Subcutaneous abdominal adipose tissue (tissue), 5 donors: ENCODE data around the gene KRTAP10-3.
"Not testable (repeated sequence)": the region's sequence is repeated elsewhere in the genome, so short reads cannot be mapped to it uniquely, and the experiment has no call there.

Experiments used
- H3K27ac ChIP-seq: one replicate; pipeline ENCODE4 v1.7.0; 2013; ENCODE audit warnings: low read depth, mild to moderate bottlenecking, inconsistent platforms, low read length, moderate library complexity
- H3K27me3 ChIP-seq, 5 donors: one replicate each; pipeline ENCODE4 v1.7.0; 2013; ENCODE audit warnings: low read length in 5 of 5, inconsistent platforms in 1 of 5; ENCODE audit not compliant: control insufficient read depth in 5 of 5, insufficient read depth in 4 of 5
- H3K36me3 ChIP-seq, 5 donors: one replicate each; pipeline ENCODE4 v1.7.0; 2013; ENCODE audit warnings: low read length in 5 of 5; ENCODE audit not compliant: control insufficient read depth in 5 of 5, insufficient read depth in 5 of 5
- H3K4me1 ChIP-seq, 5 donors: one replicate each; pipeline ENCODE4 v1.7.0; 2013; ENCODE audit warnings: low read length in 5 of 5, mild to moderate bottlenecking in 3 of 5, moderate library complexity in 1 of 5; ENCODE audit not compliant: control insufficient read depth in 5 of 5, insufficient read depth in 5 of 5
- H3K4me3 ChIP-seq, 5 donors: one replicate each; pipeline ENCODE4 v1.7.0; 2013; ENCODE audit warnings: low read length in 5 of 5, low read depth in 1 of 5
- H3K9ac ChIP-seq, 5 donors: one replicate each; pipeline ENCODE4 v1.7.0; 2013; ENCODE audit warnings: low read length in 5 of 5, mild to moderate bottlenecking in 4 of 5, moderate library complexity in 3 of 5
- H3K9me3 ChIP-seq, 5 donors: one replicate each; pipeline ENCODE4 v1.7.0; 2013; ENCODE audit warnings: low read length in 5 of 5; ENCODE audit not compliant: control insufficient read depth in 5 of 5
- donor health status: healthy.
- donor health status: healthy.
- donor health status: healthy.
- donor health status: healthy.
- donor health status: healthy.

KRTAP10-3 gene

DNA sequence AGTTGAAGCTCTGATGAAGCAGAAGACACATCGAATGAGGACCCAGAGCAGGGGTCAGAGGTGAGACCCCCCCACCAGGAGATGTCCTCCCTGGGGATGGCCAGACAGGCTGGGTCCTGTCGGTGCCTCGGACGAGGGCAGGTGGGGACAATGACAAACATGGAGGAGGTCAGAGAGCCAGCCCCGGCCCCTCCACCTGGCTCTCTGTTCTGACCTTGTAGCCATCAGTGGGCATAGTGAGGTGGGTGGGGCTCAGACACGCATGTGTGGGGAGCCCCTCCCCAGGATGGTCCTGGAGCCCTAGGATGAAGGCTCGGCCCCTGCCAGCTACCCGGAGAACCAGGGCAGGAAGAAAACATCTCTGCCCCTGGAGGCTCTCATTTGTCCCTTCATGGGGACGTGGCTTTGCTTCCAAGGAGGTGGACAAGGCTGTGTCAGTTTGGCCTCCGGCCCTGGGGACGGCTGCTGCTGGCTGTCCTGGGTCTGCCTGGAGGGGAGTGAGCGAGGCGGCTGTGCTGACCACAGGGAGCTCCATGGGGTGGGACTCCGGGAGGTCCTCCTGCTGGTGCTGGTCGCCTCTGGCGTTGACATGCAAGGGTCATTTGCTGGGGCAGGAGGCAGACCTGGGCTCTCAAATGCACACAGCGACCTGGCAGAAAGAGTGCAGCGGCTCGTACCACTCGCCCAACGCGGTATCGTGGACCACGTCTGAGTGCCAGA lies 31.2 kb upstream of the KRTAP10-3 start:
- Histone ChIP-seq H3K4me1 (peaks cover 2 to 24% (median 4%) of the 10 kb centered on the region in 5 donors), H3K27me3 (peaks cover 6 to 20% (median 13%) of the 10 kb centered on the region in 5 donors), H3K9me3 (peaks cover 0 to 10% (median 0%) of the 10 kb centered on the region in 5 donors)

DNA sequence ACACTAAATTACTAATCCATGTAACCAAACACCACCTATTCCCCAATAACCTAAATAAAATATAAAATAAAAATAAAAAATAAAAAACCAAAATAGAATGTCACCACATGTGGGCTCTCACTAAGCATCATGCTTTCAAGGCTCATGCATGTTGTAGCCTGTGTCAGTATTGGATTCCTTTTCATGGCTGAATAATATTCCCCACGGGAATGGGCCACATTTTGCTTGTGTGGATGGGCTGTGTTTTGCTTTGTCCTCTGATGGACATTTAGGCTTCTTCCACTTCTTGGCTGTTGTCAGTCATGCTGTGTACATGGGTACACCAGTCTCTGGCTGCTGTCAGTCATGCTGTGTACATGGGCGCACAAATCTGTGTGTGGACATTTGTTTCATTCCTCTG lies 30.5 kb upstream of the KRTAP10-3 start:
- Histone ChIP-seq H3K9ac (no peak overlapping the region), H3K27me3 (peaks cover 6 to 21% (median 13%) of the 10 kb centered on the region in 5 donors), H3K9me3 (peaks cover 0 to 10% (median 0%) of the 10 kb centered on the region in 5 donors), H3K36me3 (no peaks in the 10 kb centered on the region), H3K27ac (no peak overlapping the region), H3K4me3 (no peak overlapping the region), H3K4me1 (peaks cover 2 to 24% (median 4%) of the 10 kb centered on the region in 5 donors)

More for the DNA sequence above, 31.2 kb upstream of the KRTAP10-3 start:
- H3K27ac ChIP-seq, result no peak overlapping the region
- H3K4me3 ChIP-seq, result no peak overlapping the region
- no peak overlapping the region for H3K9ac ChIP-seq
- H3K36me3 ChIP-seq, result no peaks in the 10 kb centered on the region

DNA sequence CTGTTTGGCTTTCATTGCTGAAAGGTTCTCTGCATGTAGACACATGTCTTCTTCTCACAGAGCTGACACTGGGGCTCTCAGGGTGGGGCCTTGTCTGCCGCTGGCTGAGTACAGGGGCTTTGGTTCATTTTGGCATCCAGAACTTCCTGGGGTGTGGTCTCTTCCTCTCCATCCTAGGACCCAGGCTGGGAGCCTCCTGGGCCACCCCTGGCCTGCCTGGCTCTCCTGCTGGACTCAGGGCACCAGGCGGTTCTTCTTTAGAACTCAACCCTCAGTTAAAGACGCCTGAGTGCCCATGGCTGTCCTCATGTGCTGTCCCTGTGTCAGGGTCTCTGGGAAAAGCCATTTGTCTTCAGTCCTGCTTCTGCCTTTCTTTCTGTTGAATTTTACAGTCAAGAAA lies 27.3 kb upstream of the KRTAP10-3 start:
- Histone ChIP-seq H3K4me1 (no peaks in the 10 kb centered on the region), H3K4me3 (no peak overlapping the region), H3K9me3 (peaks cover 0 to 17% (median 7%) of the 10 kb centered on the region in 5 donors), H3K27me3 (peaks cover 6 to 18% (median 16%) of the 10 kb centered on the region in 5 donors), H3K36me3 (no peaks in the 10 kb centered on the region), H3K9ac (no peak overlapping the region), H3K27ac (no peak overlapping the region)

DNA sequence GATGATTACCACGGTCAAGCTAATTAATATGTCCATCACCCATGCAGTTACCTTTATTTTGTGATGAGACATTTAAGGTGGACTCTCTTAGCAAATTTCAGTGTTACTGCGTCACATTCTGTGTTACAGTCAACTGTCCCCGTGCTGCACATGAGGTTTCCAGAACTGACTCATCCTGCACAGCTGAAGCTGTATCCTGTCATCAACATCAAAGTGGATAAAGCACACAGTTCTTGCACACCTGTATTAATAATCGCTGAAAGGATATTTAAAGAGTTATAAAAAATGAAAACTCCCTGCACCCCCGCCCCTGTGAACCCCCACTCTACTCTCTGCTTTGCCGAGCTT lies 25.2 kb upstream of the KRTAP10-3 start:
- no peaks in the 10 kb centered on the region for H3K36me3 ChIP-seq
- H3K27me3 ChIP-seq, result peaks cover 6 to 15% (median 11%) of the 10 kb centered on the region in 5 donors

DNA sequence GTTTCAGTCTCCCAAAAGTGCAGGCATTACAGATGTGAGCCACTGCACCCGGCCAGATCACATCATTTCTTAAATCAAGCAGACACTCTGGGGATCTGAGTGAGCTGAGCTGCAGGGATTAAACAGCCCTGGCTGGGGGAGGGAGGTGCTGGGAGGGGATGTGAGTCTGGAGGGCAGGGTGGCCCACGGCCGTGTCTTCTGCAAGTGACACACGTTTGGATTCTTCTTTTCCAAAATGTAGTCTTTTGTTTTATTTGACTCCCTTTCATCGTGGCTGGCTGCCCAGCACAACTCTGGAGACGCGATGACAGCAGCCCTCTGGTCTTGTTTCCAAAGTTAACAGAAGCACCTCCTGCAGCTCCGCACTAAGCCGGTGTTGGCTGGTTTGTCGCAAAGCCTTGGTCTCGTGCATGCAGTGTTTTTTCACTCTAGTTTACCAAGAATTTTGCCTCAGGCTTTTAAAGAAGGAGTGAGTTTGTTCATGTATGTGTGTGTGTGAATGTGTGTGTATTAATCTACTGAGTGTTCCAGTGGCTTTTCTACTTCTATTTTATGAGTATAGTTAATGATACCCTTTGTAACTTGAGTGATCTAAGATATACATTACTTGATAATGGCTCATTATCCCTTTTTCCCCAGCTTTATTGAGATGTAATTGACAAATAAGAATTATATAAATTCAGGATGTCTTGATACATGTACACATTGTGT lies 24.6 kb upstream of the KRTAP10-3 start:
- H3K4me1 ChIP-seq, result no peaks in the 10 kb centered on the region
- no peak overlapping the region for H3K4me3 ChIP-seq
- H3K27ac ChIP-seq, result no peak overlapping the region
- peaks cover 6 to 15% (median 11%) of the 10 kb centered on the region in 5 donors for H3K27me3 ChIP-seq
- peaks cover 0 to 24% (median 14%) of the 10 kb centered on the region in 5 donors for H3K9me3 ChIP-seq
- no peaks in the 10 kb centered on the region for H3K36me3 ChIP-seq
- H3K9ac ChIP-seq, result no peak overlapping the region

More for the DNA sequence above, 25.2 kb upstream of the KRTAP10-3 start:
- H3K9me3 ChIP-seq, result peaks cover 0 to 19% (median 14%) of the 10 kb centered on the region in 5 donors
- H3K9ac ChIP-seq, result no peak overlapping the region
- no peak overlapping the region for H3K27ac ChIP-seq
- no peak overlapping the region for H3K4me3 ChIP-seq
- H3K4me1 ChIP-seq, result no peaks in the 10 kb centered on the region

DNA sequence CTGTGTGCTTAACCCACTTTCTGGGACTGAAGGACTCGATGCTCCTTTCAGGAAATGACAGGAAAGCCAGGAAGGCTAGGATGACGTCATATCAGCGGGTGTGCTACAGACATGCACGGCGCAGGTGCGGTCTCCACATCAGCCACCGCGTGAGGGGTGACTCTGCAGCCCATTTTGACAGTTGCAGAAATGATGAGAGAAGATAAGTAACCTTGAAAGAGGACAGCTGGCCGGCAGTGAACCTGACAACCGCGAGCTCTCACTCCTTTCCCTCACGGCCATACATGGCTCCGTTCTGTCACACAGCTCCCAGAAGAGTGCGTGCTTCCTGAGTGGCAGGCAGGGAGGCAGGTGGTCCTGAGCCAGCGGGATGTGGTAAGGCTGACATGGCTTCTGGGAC lies 23.5 kb upstream of the KRTAP10-3 start:
- Histone ChIP-seq H3K27me3 (peaks cover 6 to 15% (median 11%) of the 10 kb centered on the region in 5 donors), H3K4me1 (no peaks in the 10 kb centered on the region), H3K9me3 (peaks cover 3 to 29% (median 19%) of the 10 kb centered on the region in 5 donors), H3K9ac (no peak overlapping the region), H3K4me3 (no peak overlapping the region), H3K36me3 (no peaks in the 10 kb centered on the region), H3K27ac (no peak overlapping the region)

DNA sequence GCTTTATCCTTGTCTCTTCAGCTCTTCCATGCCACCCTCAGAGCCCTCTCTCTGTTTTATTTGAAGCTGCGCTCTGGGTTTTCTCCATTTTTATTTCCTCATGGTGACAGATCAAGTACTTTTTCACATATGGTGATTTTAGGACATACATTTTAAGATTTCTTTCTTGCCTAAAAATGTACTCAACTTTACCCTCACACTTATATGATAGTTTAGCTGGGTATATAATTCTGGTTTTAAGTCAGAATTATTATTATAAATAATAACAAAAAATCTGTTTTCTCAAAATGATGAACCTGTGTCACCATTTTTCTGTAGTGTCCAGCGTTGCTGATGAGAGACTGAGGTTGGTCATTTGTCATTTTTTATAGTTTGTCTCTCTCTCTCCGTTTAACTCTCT lies 22.6 kb upstream of the KRTAP10-3 start:
- Histone ChIP-seq H3K27ac (no peak overlapping the region), H3K4me3 (no peak overlapping the region), H3K27me3 (peaks cover 6 to 15% (median 11%) of the 10 kb centered on the region in 5 donors), H3K4me1 (no peaks in the 10 kb centered on the region), H3K36me3 (no peaks in the 10 kb centered on the region), H3K9ac (no peak overlapping the region), H3K9me3 (peaks cover 7 to 34% (median 27%) of the 10 kb centered on the region in 5 donors)

DNA sequence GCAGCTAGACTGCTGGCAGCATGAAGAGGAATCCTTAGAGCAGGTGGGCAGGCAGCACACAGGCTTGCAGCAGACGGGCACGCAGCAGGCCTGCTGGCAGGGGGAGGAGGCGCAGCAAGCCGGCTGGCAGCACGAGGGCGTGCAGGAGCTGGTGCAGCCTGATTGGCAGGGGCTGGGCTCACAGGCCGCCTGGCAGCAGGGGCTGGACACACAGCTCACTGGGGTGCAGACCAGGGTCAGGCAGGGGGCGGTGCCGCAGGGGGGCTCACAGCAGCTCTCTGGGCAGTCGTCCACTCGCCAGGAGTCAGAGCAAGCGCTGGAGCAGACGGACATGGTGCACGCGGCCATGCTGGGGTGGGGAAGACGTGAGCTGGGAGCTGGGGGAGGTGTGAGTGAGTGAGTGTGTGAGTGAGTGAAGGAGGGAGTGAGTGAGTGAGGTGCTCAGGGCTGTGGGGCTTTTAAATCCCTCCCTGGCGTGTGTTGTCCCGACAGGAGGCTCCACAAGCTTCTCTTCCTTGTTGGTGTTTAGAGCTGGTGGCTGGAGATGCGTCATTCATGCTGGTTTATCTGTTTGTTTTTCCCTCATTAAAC lies 21.7 kb upstream of the KRTAP10-3 start, which contains the start of gene KRTAP10-5:
KRTAP10-5 (minus strand) TSS at position 374 of the 591 bp plus-strand sequence; CDS start at position 348, 26 bp downstream.
- not testable (repeated sequence) for H3K36me3 ChIP-seq, H3K9ac ChIP-seq, H3K27me3 ChIP-seq, H3K27ac ChIP-seq, H3K4me3 ChIP-seq, H3K4me1 ChIP-seq
- H3K9me3 ChIP-seq, result peaks cover 7 to 33% (median 29%) of the 10 kb centered on the region in 5 donors

DNA sequence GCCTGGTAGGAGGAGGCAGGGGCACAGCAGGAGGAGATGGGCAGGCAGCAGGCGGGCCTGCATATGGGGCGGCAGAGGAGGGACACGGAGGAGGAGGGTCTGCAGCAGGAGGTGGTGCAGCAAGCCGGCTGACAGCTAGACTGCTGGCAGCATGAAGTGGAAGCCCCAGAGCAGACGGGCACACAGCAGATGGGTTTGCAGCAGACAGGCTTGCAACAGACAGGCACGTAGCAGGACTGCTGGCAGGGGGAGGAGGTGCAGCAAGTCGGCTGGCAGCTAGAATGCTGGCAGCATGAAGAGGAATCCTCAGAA lies 21.2 kb upstream of the KRTAP10-3 start:
- H3K27me3 ChIP-seq, result peaks cover 0 to 9% (median 6%) of the 10 kb centered on the region in 5 donors
- no peaks in the 10 kb centered on the region for H3K36me3 ChIP-seq
- H3K27ac ChIP-seq, result no peak overlapping the region
- peaks cover 7 to 33% (median 29%) of the 10 kb centered on the region in 5 donors for H3K9me3 ChIP-seq
- H3K4me1 ChIP-seq, result no peaks in the 10 kb centered on the region
- H3K9ac ChIP-seq, result no peak overlapping the region
- H3K4me3 ChIP-seq, result no peak overlapping the region
